BJ (cell line): ENCODE data around the gene ANTXR2. TPM values are rescaled to one million over a fixed set of nuclear protein-coding genes. Genes with fewer than 3 reads are reported as not detected.

Experiments used
- CTCF ChIA-PET: fragments of 350-600 bp; formaldehyde crosslinking; extraction: SDS; loops from one replicate; lab custom pipeline; 2021; ENCODE audit warnings: antibody characterized with exemption, inconsistent platforms; lab: Yijun Ruan, JAX
- POLR2A ChIA-PET: fragments of 300-600 bp; sonication (Branson Sonifier 250); formaldehyde crosslinking; extraction: SDS; loops from one replicate; lab custom pipeline; 2021; ENCODE audit warnings: antibody characterized with exemption; lab: Charles Lee
- DNase-seq: peaks from one replicate; pipeline ENCODE4 v3.0.0-alpha.2; 2011; ENCODE audit warnings: low read depth
- H3K27me3 ChIP-seq: 2 replicates; pipeline ENCODE4 v1.6.0; 2011; ENCODE audit warnings: low read length; ENCODE audit not compliant: control insufficient read depth, insufficient read depth
- H3K36me3 ChIP-seq: 2 replicates; pipeline ENCODE4 v1.5.1; 2011; ENCODE audit warnings: low read length; ENCODE audit not compliant: control insufficient read depth, insufficient read depth
- H3K4me3 ChIP-seq: 2 replicates; pipeline ENCODE4 v1.5.1; 2011; ENCODE audit warnings: low read depth, mild to moderate bottlenecking, control low read depth, low read length
- polyA plus RNA-seq: library from polyadenylated mRNA; depleted of rRNA; stranded (reverse); fragments of >200 nt; gene quantifications from 2 replicates; pipeline ENCODE4 v1.2.3, GENCODE V29; 2011
- TF ChIP-seq, protein P1 (sequence below): IDR thresholded peaks from 2 replicates; pipeline ENCODE4 v1.5.1; 2011; ENCODE audit warnings: low read depth, mild to moderate bottlenecking, control low read depth, inconsistent platforms, low read length, moderate library complexity; ENCODE audit not compliant: insufficient read depth

ANTXR2 gene
- polyA plus RNA-seq, 1 experiment: 18.9 TPM

DNA sequence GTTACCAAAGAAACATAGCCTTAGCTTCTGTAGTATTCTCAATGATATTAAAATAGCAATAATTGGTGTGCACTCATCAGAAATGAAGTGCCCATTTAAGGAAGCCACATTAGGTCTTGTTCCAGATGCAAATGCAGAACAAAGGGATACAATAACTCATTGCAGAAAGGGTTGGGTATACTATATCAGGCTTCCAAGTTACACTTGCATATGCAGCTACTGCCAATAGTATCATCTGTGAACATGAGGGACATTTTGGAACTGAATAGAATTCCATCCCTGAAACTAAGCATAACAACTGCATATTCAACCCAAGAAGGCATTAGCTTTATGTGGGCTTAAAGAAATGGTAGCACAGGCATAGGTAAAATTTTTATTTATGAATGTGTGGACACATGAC, 167.8 kb downstream of the ANTXR2 start:
- H3K27me3 ChIP-seq: no peaks in the 10 kb centered on the region
- no peaks in the 10 kb centered on the region; the same call in none of the 2 replicates for H3K36me3 ChIP-seq
- no peak overlapping the region for H3K4me3 ChIP-seq
- TF ChIP-seq, protein P1, sequence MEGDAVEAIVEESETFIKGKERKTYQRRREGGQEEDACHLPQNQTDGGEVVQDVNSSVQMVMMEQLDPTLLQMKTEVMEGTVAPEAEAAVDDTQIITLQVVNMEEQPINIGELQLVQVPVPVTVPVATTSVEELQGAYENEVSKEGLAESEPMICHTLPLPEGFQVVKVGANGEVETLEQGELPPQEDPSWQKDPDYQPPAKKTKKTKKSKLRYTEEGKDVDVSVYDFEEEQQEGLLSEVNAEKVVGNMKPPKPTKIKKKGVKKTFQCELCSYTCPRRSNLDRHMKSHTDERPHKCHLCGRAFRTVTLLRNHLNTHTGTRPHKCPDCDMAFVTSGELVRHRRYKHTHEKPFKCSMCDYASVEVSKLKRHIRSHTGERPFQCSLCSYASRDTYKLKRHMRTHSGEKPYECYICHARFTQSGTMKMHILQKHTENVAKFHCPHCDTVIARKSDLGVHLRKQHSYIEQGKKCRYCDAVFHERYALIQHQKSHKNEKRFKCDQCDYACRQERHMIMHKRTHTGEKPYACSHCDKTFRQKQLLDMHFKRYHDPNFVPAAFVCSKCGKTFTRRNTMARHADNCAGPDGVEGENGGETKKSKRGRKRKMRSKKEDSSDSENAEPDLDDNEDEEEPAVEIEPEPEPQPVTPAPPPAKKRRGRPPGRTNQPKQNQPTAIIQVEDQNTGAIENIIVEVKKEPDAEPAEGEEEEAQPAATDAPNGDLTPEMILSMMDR: no peak
- POLR2A ChIA-PET: no interaction called here
- CTCF ChIA-PET: interaction anchor here (1.3 kb wide), 1 partner anchor 12 kb away, joined by 4 read pairs; no protein-coding TSS in a partner anchor
- no peak for DNase-seq

GRCh38 chr4:79904331-79904730, 168.7 kb downstream of the ANTXR2 start:
- Histone ChIP-seq H3K4me3 (no peak overlapping the region), H3K36me3 (no peaks in the 10 kb centered on the region; the same call in none of the 2 replicates), H3K27me3 (no peaks in the 10 kb centered on the region)
- CTCF ChIA-PET: no interaction called here
- DNase-seq: no peak
- POLR2A ChIA-PET: no interaction called here
- TF ChIP-seq, protein P1: no peak

- POLR2A ChIA-PET: no interaction called here
- no peak for DNase-seq
- Histone ChIP-seq H3K4me3 (no peak overlapping the region), H3K36me3 (no peaks in the 10 kb centered on the region), H3K27me3 (no peaks in the 10 kb centered on the region)
- TF ChIP-seq, protein P1: no peak
- CTCF ChIA-PET: interaction anchor here (0.7 to 0.9 kb wide), 2 partner anchors 77 to 577 kb away, joined by 3 read pairs; no protein-coding TSS in a partner anchor
Observed at GRCh38 chr4:79900182-79900581, 172.8 kb downstream of the ANTXR2 start.

DNA sequence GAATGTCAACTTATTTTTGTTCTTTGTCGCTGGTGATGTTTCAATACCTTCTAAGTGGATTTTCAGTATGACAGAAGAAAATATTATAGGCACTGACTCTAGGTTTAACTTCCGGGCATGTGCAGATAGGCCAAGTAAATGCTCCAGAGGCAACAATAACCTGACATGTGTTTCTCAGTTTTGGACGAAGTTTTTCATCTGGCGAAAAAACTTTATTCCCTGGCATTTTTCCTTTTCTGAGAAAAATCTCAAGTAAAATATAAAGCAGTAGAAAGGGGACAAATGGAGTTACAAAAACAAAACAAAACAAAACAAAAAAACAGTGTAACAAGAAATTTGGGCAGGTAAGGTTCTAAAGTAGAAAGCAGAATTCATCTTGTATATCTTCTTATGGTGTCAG, 173.5 kb downstream of the ANTXR2 start:
- Histone ChIP-seq H3K4me3 (no peak overlapping the region), H3K36me3 (no peaks in the 10 kb centered on the region), H3K27me3 (no peaks in the 10 kb centered on the region)
- ChIA-PET CTCF (interaction anchor here (0.9 kb wide), 1 partner anchor 76 kb away, joined by 3 read pairs; no protein-coding TSS in a partner anchor), POLR2A (no interaction called here)
- TF ChIP-seq, protein P1: no peak
- no peak for DNase-seq

GRCh38 chr4:79898055-79898454, 175.0 kb downstream of the ANTXR2 start:
- CTCF ChIA-PET: no interaction called here
- DNase-seq: no peak
- no peak overlapping the region for H3K4me3 ChIP-seq

More at GRCh38 chr4:79898055-79898454, 175.0 kb downstream of the ANTXR2 start:
- no peaks in the 10 kb centered on the region for H3K36me3 ChIP-seq
- POLR2A ChIA-PET: no interaction called here
- TF ChIP-seq, protein P1: no peak
- H3K27me3 ChIP-seq: no peaks in the 10 kb centered on the region
